Gastrocnemius medialis (tissue), 4 donors: ENCODE measurements around the gene NCMAP. TPM values are rescaled to one million over a fixed set of nuclear protein-coding genes. Genes with fewer than 3 reads are reported as not detected.

Source experiments
- ATAC-seq, 2 donors: fragments of 150-250 bp; one replicate each; pipeline ENCODE4 v1.9.1; 2016
- DNase-seq, 2 donors: peaks; one replicate each; pipeline ENCODE4 v3.0.0-alpha.2; 2019
- H3K27ac ChIP-seq, 4 donors: fragments of 200-600 bp; sonication (generic); 1 replicate in 1 of 4; 2 replicates in 3 of 4; pipeline ENCODE4 v1.5.1; 2016 to 2018; ENCODE audit warnings: mild to moderate bottlenecking in 2 of 4, moderate library complexity in 1 of 4
- H3K27me3 ChIP-seq, 3 donors: fragments of 200-600 bp; sonication (generic) in 2 of 3; 1 replicate in 1 of 3; 2 replicates in 2 of 3; pipeline versions ENCODE4 v1.5.1 to v1.6.0; 2016 to 2019; ENCODE audit warnings: mild to moderate bottlenecking in 1 of 3, moderate library complexity in 1 of 3
- H3K36me3 ChIP-seq, 2 donors: fragments of 200-600 bp; sonication (generic) in 1 of 2; one replicate each; pipeline ENCODE4 v1.5.1; 2017 to 2018
- H3K4me1 ChIP-seq, 2 donors: fragments of 200-600 bp; sonication (generic) in 1 of 2; one replicate each; pipeline ENCODE4 v1.5.1; 2016 to 2017; ENCODE audit warnings: mild to moderate bottlenecking in 2 of 2
- H3K4me3 ChIP-seq, 4 donors: fragments of 200-600 bp; sonication (generic) in 3 of 4; 1 replicate in 1 of 4; 2 replicates in 3 of 4; pipeline ENCODE4 v1.5.1; 2016 to 2019; ENCODE audit warnings: mild to moderate bottlenecking in 2 of 4
- H3K9me3 ChIP-seq, 3 donors: fragments of 200-600 bp; sonication (generic) in 2 of 3; 1 replicate in 1 of 3; 2 replicates in 2 of 3; pipeline ENCODE4 v1.5.1; 2016 to 2019
- CTCF ChIP-seq, 5 experiments: fragments of 450-650 bp in 3 of 5; fragments of 200-600 bp in 2 of 5; sonication (generic) in 2 of 5; IDR thresholded peaks in 4 of 5; conservative IDR thresholded peaks in 1 of 5; 1 replicate in 4 of 5; 2 replicates in 1 of 5; pipeline ENCODE4 v1.5.1; 2016 to 2019; ENCODE audit warnings: antibody characterized with exemption in 5 of 5, mild to moderate bottlenecking in 3 of 5, moderate library complexity in 3 of 5
- POLR2A ChIP-seq, 2 donors: fragments of 450-650 bp; IDR thresholded peaks; one replicate each; pipeline ENCODE4 v1.6.1; 2017; ENCODE audit warnings: antibody characterized with exemption in 2 of 2, mild to moderate bottlenecking in 2 of 2, moderate library complexity in 2 of 2
- in situ Hi-C, 4 donors: fragments of 200-750 bp; cut with MboI; loops; one replicate each; pipeline versions ENCODE4 v1.15.0 to v1.8.0; 2017; ENCODE audit warnings: low sequenced_read_pairs in 4 of 4
- intact Hi-C: fragments of 100-400 bp; cut with DNase I; formaldehyde crosslinking; loops from one replicate; pipeline ENCODE4 v1.15.1; 2023; ENCODE audit warnings: low total_unique reads
- total RNA-seq, 4 donors: library from RNA; depleted of rRNA; stranded (reverse); fragments of >200 nt; gene quantifications; one replicate each; pipeline versions ENCODE4 v1.1.0 to v1.2.3, GENCODE V29; 2016

The NCMAP gene
- total RNA-seq, 4 donors from 2014 or later, result 0.09 TPM; not detected in 3

GRCh38 chr1:24643363-24644099 is 87.6 kb downstream of the NCMAP start:
- TF ChIP-seq CTCF (IDR thresholded peaks at IDR 0.05 in 4 of 5, conservative IDR thresholded peaks at IDR 0.05 in 1 of 5), result peak in 1 of 5 experiments; percentile 4
- TF ChIP-seq POLR2A (IDR thresholded peaks at IDR 0.05), result no peak
- in situ Hi-C loops, result loop anchor here in 3 of 4 donors (25.0 kb wide), 2 partner anchors 231 to 431 kb away; partner anchors contain the start of genes NIPAL3 (in 2 of the 3) and STPG1 (in 2 of the 3)
- DNase-seq, result no peak

GRCh38 chr1:24644100-24644384 is 88.2 kb downstream of the NCMAP start:
- H3K4me1 ChIP-seq, result peaks cover 23 to 30% of the 10 kb centered on the region in 2 donors
- no peaks in the 10 kb centered on the region for H3K9me3 ChIP-seq
- intact Hi-C loops (loop anchor here (5.0 to 10.0 kb wide), 4 partner anchors 229 to 1351 kb away; partner anchors contain the start of genes NIPAL3, PAFAH2, PNRC2 and STPG1), in situ Hi-C loops (loop anchor here in 3 of 4 donors (25.0 kb wide), 2 partner anchors 232 to 432 kb away; partner anchors contain the start of genes NIPAL3 (in 2 of the 3) and STPG1 (in 2 of the 3))
- peak overlapping the region; percentile 84 to 96 (median 92) for H3K27ac ChIP-seq
- no peak for ATAC-seq
- H3K4me3 ChIP-seq, result peak overlapping the region; percentile 81 to 97 (median 87)
- TF ChIP-seq POLR2A (IDR thresholded peaks at IDR 0.05) (no peak), CTCF (IDR thresholded peaks at IDR 0.05 in 4 of 5, conservative IDR thresholded peaks at IDR 0.05 in 1 of 5) (no peak)
- DNase-seq, result no peak
- H3K36me3 ChIP-seq, result peaks cover 5 to 39% of the 10 kb centered on the region in 2 donors
- H3K27me3 ChIP-seq, result no peaks in the 10 kb centered on the region

More at GRCh38 chr1:24643363-24644099, 87.6 kb downstream of the NCMAP start:
- ATAC-seq, result peak; percentile 22 to 28
- Histone ChIP-seq H3K27me3 (no peaks in the 10 kb centered on the region), H3K4me3 (peak overlapping the region; percentile 81 to 97 (median 87)), H3K9me3 (no peaks in the 10 kb centered on the region), H3K36me3 (peaks cover 0 to 34% of the 10 kb centered on the region in 2 donors), H3K4me1 (peaks cover 23 to 30% of the 10 kb centered on the region in 2 donors), H3K27ac (peak overlapping the region; percentile 84 to 96 (median 92))
- intact Hi-C loops, result loop anchor here (1.0 to 10.0 kb wide), 5 partner anchors 102 to 1351 kb away; partner anchors contain the start of genes CLIC4, NIPAL3, PAFAH2 and PNRC2

DNA sequence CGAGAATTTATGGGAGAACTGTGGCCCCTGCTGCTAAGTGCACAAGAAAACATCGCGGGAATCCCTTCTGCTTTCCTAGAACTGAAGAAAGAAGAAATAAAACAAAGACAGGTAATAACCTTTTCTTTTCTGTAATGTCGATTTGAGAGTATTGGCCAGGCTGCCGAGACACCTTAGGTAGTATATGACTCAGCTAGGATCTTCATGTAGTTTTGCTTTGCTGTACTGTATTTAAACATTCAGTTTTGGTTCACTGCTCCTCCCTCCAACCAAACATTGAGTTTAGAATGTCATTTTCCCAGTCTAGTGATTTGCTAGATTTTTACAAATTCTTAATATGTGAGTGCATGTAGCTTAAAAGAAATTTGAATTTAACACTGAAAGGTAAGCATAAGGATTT is 93.0 kb downstream of the NCMAP start:
- Histone ChIP-seq H3K9me3 (no peaks in the 10 kb centered on the region), H3K4me3 (no peak overlapping the region), H3K36me3 (peaks cover 6 to 88% of the 10 kb centered on the region in 2 donors), H3K27ac (no peak overlapping the region), H3K27me3 (no peaks in the 10 kb centered on the region), H3K4me1 (peaks cover 16 to 19% of the 10 kb centered on the region in 2 donors)
- in situ Hi-C loops (loop anchor here in 3 of 4 donors (25.0 kb wide), 2 partner anchors 237 to 437 kb away; partner anchors contain the start of genes NIPAL3 (in 2 of the 3) and STPG1 (in 2 of the 3)), intact Hi-C loops (loop anchor here (10.0 kb wide), 2 partner anchors 234 to 1346 kb away; partner anchors contain the start of genes NIPAL3, PAFAH2 and STPG1)
- no peak for DNase-seq
- no peak for ATAC-seq
- TF ChIP-seq CTCF (IDR thresholded peaks at IDR 0.05 in 4 of 5, conservative IDR thresholded peaks at IDR 0.05 in 1 of 5) (no peak), POLR2A (IDR thresholded peaks at IDR 0.05) (no peak)

DNA sequence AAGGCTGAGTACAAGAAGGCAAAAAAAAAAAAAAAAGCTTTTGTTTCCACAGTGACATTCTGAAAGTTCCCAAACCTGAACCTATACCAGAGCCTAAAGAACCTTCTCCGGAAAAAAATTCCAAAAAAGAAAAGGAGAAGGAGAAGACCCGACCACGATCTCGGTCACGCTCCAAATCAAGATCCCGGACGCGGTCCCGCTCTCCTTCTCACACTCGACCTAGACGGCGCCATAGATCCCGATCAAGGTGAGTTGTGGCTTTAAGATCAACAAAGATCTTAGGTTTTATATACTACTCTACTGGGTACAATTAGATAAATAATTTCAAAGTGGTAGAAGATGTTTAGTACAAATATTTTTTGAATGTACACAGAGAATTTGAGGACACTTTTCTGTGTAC is 96.5 kb downstream of the NCMAP start:
- in situ Hi-C loops, result loop anchor here in 2 of 4 donors (10.0 to 25.0 kb wide), 2 partner anchors 560 to 572 kb away; no protein-coding TSS in a partner anchor

More for the DNA sequence above, 96.5 kb downstream of the NCMAP start:
- intact Hi-C loops, result loop anchor here (2.0 kb wide), 1 partner anchor 14 kb away; no protein-coding TSS in a partner anchor
- Histone ChIP-seq H3K27me3 (no peaks in the 10 kb centered on the region), H3K4me3 (no peak overlapping the region), H3K27ac (no peak overlapping the region), H3K36me3 (peaks cover 6 to 100% of the 10 kb centered on the region in 2 donors), H3K9me3 (no peaks in the 10 kb centered on the region), H3K4me1 (no peaks in the 10 kb centered on the region)
- no peak for ATAC-seq
- no peak for TF ChIP-seq POLR2A (IDR thresholded peaks at IDR 0.05)
- no peak for TF ChIP-seq CTCF (IDR thresholded peaks at IDR 0.05 in 4 of 5, conservative IDR thresholded peaks at IDR 0.05 in 1 of 5)
- no peak for DNase-seq
